Hindlimb muscle (tissue), 1 donor: ENCODE measurements around the gene PLCB4. TPM values are rescaled to one million over a fixed set of nuclear protein-coding genes. Genes with fewer than 3 reads are reported as not detected.

Experiments used
- DNase-seq: peaks from one replicate; pipeline ENCODE4 v3.0.0-alpha.2; 2013
- polyA plus RNA-seq: library from polyadenylated mRNA; unstranded; fragments of 120-200 nt; gene quantifications from one replicate; pipeline ENCODE4 v1.2.1, GENCODE V29; 2013; ENCODE audit not compliant: insufficient read length

PLCB4 gene
- polyA plus RNA-seq, 1 donor = 3.2 TPM

DNA sequence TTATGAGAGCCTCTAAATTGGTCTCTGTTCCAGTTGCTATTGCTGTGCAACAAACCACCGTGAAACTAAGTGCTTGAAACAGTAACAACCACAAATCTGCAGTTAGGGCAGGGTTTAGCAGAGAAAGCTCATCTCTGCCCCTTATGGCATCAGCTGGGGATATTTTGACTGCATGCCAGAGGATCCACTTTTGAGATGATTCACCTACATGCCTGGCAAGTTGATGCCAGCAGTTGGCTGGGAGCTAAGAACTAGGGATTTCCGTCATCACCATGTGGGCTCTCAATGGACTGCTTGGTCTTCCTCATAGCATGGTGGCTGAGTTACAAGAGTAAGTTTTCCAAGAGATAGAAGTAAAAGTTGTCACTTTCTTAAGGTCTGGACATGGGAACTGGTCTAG is 35.1 kb downstream of the PLCB4 start:
- DNase-seq = no peak

DNA sequence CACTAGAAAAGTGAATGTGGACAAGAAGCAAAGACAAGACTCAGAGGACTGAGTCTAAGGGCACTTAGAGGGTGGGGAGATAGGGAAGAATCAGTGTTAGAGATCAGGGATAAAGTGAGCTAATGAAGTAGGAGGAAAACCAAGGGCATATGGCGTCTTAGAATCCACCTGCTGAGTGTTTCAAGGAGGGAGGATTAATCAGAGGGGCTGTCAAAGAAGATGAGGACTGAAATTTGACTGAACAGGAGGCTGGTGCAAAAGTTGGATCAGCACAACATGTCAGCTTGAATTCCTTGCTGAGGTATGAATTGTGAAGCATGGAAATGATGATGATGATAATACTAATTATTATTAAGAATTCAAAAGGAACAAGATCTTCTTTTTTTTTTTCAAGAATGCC is 39.4 kb downstream of the PLCB4 start:
- no peak for DNase-seq

DNA sequence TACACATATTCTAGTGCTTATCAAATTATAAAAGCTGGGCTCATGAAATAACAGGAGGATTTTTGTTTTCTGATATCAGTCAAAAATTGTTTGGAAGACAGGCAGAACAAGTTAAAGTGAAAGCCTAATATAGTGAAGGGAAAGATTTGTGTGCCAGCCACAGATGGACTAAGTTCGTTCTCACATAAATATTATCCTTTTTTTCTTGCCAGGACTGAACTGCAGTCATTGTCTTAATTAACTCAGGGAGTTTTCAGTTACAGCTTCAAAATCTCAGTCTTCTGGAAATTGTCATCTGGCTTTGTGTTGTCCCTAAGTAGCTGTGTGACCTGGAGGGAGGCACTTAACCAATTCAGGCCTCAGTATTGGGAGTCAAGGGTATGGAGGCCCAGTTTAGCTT is 40.7 kb downstream of the PLCB4 start:
- DNase-seq = no peak

DNA sequence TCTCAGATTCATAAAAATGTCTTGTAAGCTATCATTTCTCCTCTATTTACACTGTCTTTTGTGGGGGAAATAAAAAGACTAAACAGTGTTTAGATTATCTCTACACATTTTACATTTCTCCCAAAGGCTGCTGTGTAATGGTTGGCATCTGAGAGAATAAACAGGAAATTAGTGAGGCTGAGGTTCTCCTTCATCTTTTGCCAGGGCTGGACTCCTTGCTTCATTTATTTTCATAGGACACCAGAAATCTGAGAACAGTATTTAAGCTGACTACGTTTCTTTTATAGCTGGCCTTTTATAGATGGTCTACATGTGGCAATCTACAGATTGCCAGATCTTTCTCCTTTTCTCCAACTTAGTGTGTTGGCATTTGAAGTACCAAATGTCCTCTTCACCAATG is 41.5 kb downstream of the PLCB4 start:
- no peak for DNase-seq

DNA sequence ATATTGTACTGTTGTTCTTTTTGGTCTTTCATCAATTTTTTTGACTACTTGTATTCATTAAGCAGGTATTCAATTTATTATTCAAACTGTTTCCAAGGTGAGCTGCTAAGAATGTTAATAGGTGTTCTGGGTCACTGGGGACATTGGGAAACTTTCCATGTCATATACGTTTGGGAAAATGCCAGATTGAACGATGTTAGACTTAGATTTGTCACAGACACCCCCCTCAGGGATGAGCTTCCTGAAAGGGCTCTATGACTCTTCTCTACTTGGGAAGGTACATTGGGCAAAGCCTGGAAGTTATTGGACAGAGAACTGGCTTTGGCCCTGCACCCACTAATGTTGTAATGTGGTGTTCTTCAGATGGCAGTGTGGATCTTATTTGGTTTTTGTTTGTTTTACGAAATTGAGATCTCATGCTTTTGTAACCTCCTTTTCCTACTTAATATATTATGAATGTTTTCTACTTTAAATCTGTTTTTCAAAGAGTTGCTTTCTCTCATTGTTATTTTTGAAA is 42.1 kb downstream of the PLCB4 start:
- no peak for DNase-seq

DNA sequence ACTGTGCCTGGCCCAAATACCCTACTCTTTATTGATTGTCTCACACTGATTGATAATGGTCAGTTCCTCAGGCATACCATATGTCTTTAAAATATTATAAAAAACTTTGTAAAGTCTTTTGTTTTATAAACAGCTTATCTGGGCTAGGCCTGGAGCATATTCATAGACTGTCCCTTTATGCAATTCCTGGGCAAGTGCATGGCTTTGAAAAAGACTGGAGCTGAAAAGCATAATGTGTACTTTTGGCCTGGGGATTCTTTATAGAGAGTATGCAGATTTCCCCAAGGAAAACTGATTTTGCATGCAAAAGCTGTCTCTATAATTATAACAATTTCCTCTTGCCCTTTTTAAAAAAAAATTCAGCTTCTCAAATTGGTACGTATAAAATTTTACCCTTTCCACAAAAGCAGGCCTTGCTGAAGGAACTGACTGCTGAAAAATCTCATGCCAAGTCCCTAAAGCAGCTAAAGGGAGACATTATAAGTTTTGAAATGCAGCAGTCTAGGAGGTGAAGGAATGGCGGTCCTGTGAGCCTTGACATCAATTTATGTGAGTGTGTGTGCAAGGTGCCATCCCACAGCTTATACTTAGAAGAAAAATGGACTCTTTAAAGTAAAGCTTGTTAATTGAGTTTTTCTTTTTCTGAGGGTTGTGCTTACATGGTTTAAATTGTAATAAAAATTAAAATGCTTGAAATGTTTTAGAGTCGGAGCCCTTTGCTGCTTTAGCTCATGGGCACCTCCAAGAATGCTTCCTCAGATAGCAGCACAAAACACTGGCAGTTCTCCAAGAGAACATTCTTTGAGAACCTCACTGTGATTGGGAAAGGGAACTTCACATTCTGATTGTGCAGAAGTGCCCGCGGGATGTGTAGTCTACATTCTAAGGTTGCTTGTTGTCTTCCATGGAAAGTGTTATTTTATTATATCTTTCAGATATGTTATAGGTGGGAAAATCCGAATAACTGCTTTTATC is 43.9 kb downstream of the PLCB4 start:
- DNase-seq = no peak

DNA sequence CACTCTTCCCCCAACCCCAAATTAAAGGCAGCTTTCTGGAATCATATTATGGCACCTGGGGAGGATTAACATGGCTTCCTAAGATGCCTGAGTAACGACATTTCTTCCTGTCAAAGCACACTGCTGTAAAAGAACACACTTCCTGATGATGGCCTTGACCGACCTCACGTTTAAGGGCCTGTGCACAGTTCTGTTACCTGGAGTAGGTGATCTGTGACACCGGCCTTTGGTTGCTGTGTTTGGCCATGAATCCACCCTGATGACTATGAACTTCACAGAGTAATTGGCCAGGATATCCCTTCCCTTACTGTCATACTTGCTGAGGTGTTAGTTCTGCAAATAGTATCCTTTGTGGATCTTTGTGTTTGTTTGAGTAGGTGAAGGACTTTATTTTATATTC is 45.8 kb downstream of the PLCB4 start:
- DNase-seq = no peak

DNA sequence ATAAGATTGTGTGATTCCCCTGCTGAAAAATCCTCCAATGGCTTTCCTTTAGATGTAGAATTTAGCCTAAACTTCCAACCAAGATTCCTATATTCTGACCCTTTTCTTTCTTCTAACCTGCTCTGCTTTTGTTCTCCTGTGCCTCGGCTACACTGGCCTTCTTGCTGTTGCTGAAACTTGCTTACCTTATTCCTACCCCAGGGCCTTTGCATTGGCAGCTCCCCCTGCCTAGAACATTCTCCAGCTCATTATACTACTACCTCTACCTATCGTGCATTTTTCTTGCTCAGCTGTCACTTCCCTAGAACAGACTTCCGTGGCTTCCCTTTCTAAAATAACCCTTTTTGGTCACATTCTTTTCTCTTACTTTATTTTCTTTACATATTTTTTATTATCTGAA is 48.7 kb downstream of the PLCB4 start:
- DNase-seq = no peak

DNA sequence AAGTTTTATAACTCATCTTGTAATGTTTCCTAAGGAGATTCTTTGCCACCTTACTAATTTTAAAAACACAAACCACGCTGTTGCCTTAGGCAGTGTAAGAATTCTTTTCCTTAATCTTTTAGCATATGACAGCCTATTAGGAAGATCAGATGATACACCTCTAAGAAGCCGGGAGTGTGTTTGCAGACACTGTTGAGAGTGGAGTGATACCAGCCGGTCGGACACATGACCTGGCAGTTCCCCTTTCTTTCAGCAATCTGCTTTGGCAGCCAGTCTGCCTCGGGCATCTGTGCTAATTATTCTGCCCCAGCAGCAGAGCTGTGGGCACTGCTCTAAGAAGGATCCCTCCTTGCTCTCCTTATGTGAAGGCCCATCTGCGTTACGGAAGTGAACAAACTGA is 50.9 kb downstream of the PLCB4 start:
- no peak for DNase-seq

DNA sequence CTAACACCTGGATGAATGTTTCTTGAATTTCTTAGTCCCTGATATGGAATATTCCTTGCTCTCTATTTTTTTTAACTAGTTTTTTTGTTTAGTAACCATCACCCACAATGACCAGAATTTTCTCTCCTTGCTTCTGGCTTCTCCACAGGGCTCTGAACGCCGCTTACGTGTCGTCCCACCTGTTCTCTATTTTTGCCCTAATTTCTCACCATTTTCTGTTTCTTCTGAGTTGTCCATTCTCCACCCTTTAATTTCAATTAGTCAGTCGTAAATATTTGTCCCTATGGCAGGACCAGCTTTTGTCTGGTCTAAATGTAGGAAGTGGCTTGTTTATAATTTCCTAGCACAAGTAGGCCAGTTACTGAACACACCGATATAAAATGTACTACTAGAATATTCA is 52.3 kb downstream of the PLCB4 start:
- no peak for DNase-seq

DNA sequence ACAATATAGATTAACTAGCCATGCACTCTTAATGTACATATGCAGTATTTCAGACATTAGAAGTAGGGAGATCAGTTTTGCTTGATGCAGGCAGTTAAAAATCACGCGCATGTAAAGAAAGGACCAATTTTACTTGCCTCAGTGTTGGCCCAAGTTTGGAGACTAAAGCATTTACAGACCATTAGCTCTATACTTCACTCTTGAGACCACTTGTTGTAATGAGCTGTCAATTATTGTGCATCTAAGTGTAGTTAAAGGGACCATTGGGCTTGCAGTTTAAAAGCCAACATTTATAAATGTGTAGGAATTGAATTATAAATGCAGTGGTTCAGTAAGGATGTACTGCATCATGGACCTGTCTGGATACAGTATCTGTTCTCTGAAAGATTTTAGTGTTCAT is 53.7 kb downstream of the PLCB4 start:
- no peak for DNase-seq

DNA sequence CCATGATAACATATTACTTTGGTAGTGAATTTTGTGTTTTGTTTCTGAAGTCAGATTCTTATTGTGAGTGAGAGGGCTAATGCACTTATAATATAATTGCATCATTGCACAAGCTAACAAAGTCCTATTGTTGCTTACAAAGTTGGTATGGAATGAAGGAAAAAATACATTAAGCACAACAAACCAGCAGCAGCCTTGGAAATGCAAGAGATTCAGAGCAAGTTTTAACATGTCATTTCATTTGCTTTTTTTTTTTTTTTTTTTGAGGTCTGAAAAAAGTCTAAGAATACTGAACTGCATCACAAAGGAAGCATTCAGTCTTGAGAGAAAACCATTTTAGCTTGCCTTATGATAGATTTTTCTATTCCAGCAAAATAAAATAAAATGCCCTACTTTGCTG is 57.6 kb downstream of the PLCB4 start:
- DNase-seq = no peak

DNA sequence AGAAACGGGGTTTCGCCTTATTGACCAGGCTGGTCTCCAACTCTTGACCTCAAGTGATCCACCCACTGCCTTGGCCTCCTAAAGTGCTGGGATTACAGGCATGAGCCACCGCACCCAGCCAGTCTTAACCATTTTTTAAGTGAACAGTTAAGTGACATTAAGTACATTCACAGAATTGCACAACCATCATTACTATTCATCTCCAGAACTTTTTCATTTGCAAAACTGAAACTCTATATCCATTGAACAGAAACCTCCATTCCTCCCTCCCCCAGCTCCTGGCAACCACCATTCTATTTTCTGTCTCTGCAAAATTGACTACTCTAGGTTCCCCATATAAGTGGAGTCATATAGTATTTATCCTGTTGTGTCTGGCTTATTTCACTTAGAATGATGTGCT is 59.7 kb downstream of the PLCB4 start:
- DNase-seq = no peak

DNA sequence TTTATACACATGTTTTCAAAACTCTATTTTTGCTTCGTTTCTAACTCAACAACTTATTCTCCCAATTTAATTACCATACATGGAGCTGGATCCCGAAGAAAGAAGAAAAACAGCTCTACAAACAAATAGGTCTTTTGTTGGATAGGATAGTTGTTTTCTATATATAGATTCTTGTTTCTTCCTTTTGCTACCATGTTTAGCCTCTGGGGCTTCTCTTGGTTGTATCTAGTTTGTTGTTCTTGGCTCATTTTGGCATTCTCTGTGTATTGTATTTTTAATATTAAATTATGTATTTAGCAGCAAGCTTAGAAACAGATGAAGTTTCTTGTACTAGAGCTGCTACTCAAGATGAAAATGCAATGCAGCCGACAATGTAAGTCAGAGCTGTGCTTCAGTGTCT is 60.9 kb downstream of the PLCB4 start:
- no peak for DNase-seq

DNA sequence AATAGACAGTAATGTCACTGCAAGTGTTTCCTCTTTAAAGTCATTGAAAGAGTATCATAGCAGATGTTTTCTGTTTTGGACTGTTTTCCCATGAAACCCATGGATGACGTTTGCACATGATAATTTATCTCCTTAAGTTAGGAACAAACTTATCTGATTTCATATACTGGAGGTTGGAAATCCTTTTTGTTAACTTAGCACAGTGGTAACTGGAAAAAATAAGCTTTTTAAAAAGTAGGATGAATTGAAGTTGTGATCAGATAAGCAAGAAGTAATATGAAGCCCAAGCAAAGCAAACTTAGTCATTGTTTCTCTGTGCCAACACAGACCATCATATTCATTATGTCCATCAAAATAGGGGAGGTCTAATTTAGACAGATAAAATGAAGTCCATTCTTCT is 61.6 kb downstream of the PLCB4 start:
- DNase-seq = peak; percentile 15

DNA sequence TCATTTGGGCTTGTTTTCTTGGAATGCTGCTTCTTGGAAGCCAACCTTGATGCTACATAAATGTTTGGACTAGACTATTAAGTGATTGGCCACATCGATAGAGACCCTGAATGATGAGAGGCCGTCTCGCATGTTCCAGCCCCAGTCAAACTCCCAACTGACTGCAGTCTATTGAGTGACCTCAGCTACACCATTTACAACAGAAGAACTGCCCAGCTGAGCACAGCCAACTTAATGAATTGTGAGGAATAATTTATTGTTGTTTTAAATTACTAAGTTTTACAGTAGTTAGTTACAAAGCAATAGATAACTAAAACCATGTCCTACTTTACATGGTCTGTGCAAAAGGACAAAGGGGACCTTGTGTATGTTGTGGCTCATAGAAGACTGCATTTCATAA is 63.0 kb downstream of the PLCB4 start:
- DNase-seq = no peak

DNA sequence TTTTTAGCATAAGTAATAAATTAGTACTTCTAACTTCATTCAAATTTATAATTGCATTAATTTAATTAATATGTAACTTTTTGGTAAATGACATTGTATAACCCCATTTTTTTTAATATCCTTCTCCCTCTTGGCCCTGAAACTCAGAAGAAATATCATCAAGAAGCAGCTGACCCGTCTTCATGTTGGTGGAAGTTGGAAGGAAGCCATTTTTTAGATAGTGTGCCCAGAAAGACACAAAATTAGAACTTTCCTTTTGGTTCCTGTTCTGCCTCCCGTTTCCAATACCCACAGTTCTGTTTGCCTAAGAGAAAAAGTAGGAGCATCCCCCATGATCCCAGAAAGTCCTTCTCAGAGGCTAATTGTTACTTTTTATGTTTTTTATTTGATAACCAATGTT is 65.5 kb downstream of the PLCB4 start:
- DNase-seq = no peak

DNA sequence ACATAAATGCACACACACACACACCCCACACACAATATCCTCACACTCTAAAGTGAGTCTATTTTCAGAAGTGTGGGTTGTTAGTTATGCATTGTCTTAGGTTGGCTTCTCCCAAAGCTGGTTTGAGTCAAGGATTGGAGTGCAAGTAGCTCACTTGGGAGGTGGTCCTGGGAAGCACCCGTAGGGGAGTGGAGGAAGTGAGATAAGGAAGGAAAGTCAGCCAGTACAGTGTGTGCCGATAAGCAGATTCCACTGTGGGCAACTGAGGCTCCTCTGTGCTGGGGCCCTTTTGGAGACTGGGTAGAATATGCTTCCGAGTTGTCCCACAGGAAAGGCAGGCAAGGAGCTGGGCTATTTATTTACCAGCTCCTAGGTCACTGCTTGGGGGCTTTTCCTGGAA is 67.2 kb downstream of the PLCB4 start:
- no peak for DNase-seq

DNA sequence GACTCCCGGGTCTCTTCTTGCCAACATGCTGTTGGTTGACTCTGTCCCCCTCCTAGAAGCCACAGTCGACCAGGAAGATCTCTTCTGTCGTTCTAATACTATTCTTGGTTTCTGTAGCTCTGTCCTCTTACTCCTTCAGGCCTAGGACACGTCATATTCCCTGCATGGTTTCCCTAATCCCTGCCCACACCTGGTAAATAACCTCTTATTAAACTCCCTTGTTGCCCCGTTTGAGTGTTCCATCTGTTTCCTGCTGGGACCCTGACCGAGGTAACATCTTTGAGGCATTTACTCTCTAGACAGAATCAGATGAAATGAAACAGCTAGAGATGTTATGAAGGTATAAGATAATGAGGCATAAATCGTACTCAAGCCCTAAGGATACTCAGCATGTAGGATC is 68.1 kb downstream of the PLCB4 start:
- DNase-seq = no peak

DNA sequence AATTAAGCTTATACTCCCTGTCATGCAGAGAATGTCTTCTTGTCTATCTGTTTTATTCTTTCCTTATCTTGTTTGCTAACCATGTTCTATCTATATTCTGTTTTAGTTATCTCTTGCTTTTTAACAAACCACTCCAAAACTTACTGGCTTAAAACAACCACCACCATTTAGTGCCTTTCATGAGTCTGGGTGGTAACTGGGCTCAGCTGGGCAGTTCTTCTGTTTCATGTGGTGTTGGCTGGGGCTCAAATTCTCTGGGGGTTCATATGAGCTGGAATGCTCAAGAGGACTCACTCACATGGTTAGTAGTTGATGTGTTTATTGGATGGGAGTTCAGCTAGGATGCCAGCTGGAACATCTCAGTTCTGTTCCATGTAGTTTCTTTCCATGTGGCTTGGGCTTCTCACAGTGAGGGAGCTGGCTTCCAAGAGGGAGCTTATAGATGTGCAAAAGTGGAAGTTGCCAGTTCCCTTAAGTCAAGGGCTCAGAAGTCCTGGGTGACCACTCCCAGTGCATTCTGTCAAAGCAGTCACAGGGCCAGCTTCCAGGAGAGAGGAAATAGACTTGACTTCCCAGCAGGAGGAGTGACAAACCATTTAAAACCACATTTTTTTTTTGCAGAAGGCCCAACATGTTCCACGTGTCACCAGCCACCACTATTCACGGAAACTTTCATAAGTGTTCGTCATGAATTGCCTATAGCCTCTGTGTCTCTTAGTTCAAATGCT is 70.4 kb downstream of the PLCB4 start:
- DNase-seq = no peak

DNA sequence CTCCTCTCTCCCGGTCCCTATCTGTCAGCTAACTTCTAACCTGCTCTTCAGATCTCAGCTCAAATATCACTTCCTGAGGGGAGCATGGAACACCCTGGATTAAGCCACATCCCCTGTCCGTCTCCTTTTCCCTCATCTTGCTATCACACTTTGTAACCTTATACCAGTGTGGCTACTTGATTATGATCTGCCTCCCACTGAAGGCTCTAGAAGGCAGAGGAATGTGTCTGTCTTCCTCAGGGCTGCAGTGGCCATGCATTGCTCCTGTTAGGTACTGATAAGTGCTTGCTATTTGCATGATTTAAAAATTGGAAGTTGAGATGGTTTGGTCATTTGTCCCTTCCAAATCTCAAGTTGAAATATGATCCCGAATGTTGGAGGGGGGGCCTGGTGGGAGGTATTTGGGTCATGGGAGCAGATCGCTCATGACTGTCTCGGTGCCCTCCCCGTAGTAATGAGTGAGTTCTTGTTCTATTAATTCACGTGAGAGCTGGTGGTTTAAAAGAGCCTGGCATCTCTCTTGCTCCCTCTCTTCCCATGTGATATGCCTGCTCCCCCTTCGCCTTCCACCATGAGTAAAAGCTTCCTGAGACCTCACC is 71.4 kb downstream of the PLCB4 start:
- DNase-seq = no peak

DNA sequence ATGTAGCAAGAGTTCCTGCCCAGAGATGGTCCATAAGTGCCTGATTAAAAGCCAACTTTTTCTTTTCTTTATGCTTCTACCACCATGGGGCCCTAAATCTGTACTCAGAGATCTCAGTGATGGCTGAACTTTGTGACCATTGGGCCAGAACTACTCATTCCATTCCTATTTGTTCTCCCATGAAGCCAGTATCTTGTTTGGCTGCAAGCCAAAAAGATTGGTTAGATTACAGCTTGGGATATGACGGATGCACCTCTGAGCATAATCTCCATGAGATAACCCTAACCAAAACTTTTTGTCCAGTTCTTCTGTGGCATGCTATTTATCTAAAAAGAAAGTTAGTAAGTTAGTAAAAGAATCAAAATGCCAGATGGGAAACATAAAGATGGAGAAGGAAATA is 72.2 kb downstream of the PLCB4 start:
- DNase-seq = no peak

DNA sequence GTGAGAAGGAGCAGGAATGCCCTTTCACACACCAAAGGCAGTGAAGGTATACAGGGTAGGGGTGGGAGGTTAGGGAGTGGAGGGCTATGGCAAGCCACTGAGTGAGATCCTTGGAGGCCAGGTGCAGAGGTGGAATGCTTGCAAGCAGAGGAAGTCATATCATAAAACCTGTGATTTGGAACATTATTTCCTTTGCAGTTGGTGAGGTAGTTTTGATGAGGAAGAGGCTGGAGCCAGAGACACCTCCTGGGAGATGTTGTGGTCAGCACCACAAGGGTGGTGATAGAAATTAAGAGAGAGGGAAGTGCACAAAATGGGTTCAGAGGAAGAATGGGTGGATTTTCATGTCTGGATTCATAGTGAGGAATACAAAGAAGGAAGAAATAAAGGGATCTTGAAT is 73.0 kb downstream of the PLCB4 start:
- no peak for DNase-seq
